ENCODE results near the gene HLA-F.

HLA-F gene

GRCh38 chr6:29724937-29725869, 2.0 kb downstream of the HLA-F start:
- no peak for DNase-seq

- no peak for DNase-seq
These were observed 2.8 kb downstream of the HLA-F start for GRCh38 chr6:29726001-29726400.

GRCh38 chr6:29726571-29727194, 3.4 kb downstream of the HLA-F start:
- no peak for DNase-seq

GRCh38 chr6:29727637-29728036, 4.4 kb downstream of the HLA-F start:
- no peak for DNase-seq

GRCh38 chr6:29728173-29728874, 5.1 kb downstream of the HLA-F start:
- no peak for DNase-seq

- DNase-seq, result no peak
These were observed 5.6 kb downstream of the HLA-F start for GRCh38 chr6:29728875-29729270.

- no peak for DNase-seq
These were observed 6.6 kb downstream of the HLA-F start for GRCh38 chr6:29729774-29730328.

GRCh38 chr6:29730575-29731126, 7.4 kb downstream of the HLA-F start:
- DNase-seq, result no peak

GRCh38 chr6:29731281-29731680, 8.0 kb downstream of the HLA-F start:
- DNase-seq, result no peak

GRCh38 chr6:29733057-29733456, 9.8 kb downstream of the HLA-F start:
- no peak for DNase-seq

GRCh38 chr6:29734046-29735018, 11.1 kb downstream of the HLA-F start:
- DNase-seq, result no peak

- no peak for DNase-seq
These were observed 13.3 kb downstream of the HLA-F start for GRCh38 chr6:29736563-29736962.

GRCh38 chr6:29737707-29738630, 14.7 kb downstream of the HLA-F start:
- peak in 1 of 2 donors; percentile 60 for DNase-seq

GRCh38 chr6:29739136-29739881, 16.1 kb downstream of the HLA-F start:
- DNase-seq, result no peak

- no peak for DNase-seq
These were observed 16.6 kb downstream of the HLA-F start for GRCh38 chr6:29739882-29740261.

GRCh38 chr6:29741592-29741991, 18.4 kb downstream of the HLA-F start:
- no peak for DNase-seq

- no peak for DNase-seq
These were observed 18.9 kb downstream of the HLA-F start for GRCh38 chr6:29742127-29742526.

GRCh38 chr6:29743025-29743424, 19.8 kb downstream of the HLA-F start:
- no peak for DNase-seq

GRCh38 chr6:29743568-29743967, 20.3 kb downstream of the HLA-F start:
- DNase-seq, result no peak

GRCh38 chr6:29744131-29744530, 20.9 kb downstream of the HLA-F start:
- DNase-seq, result no peak
